Loucy (cell line): ENCODE measurements around the gene MAP4K3.

Experiments
- H2AFZ ChIP-seq: fragments of 200-600 bp; sonication (generic); 2 replicates; pipeline ENCODE4 v1.6.0; 2016; ENCODE audit warnings: antibody characterized with exemption, mild to moderate bottlenecking, low read length, moderate library complexity
- H3F3A ChIP-seq: fragments of 200-600 bp; 2 replicates; pipeline ENCODE4 v1.6.0; 2016; ENCODE audit warnings: antibody characterized with exemption, low read depth, mild to moderate bottlenecking
- H3K27me3 ChIP-seq: fragments of 200-600 bp; sonication (generic); 2 replicates; pipeline ENCODE4 v1.6.1; 2014; ENCODE audit warnings: low read length, mild to moderate bottlenecking; ENCODE audit not compliant: insufficient read depth, poor library complexity, severe bottlenecking
- H3K36me3 ChIP-seq: fragments of 200-600 bp; sonication (generic); 2 replicates; pipeline ENCODE4 v1.6.1; 2016; ENCODE audit warnings: low read length; ENCODE audit not compliant: insufficient read depth
- H3K4me1 ChIP-seq: fragments of 200-600 bp; sonication (generic); 2 replicates; pipeline ENCODE4 v1.5.1; 2014; ENCODE audit warnings: low read length, mild to moderate bottlenecking; ENCODE audit not compliant: insufficient read depth, poor library complexity, severe bottlenecking
- H3K4me2 ChIP-seq: fragments of 200-600 bp; sonication (generic); 2 replicates; pipeline ENCODE4 v1.6.0; 2014; ENCODE audit warnings: antibody characterized with exemption, low read length, low read depth, mild to moderate bottlenecking; ENCODE audit not compliant: poor library complexity, severe bottlenecking
- H3K4me3 ChIP-seq: fragments of 200-600 bp; sonication (generic); 2 replicates; pipeline ENCODE4 v1.5.1; 2014; ENCODE audit warnings: low read length, mild to moderate bottlenecking, mixed read lengths; ENCODE audit not compliant: poor library complexity, severe bottlenecking
- H3K79me2 ChIP-seq: fragments of 200-600 bp; sonication (generic); 2 replicates; pipeline ENCODE4 v1.6.1; 2014; ENCODE audit warnings: low read length; ENCODE audit not compliant: insufficient read depth
- H3K9ac ChIP-seq: fragments of 200-600 bp; sonication (generic); 2 replicates; pipeline ENCODE4 v1.6.0; 2014; ENCODE audit warnings: mild to moderate bottlenecking, low read depth, low read length, moderate library complexity; ENCODE audit not compliant: poor library complexity, severe bottlenecking
- H3K9me2 ChIP-seq: fragments of 200-600 bp; sonication (generic); replicated peaks from 2 replicates; pipeline ENCODE4 v1.6.1; 2016; ENCODE audit warnings: low read depth, low read length, mixed read lengths
- H3K9me3 ChIP-seq: fragments of 200-600 bp; sonication (generic); 2 replicates; pipeline ENCODE4 v1.6.1; 2014; ENCODE audit warnings: mild to moderate bottlenecking, antibody characterized with exemption, low read length, low read depth; ENCODE audit not compliant: insufficient read depth
- H4K20me1 ChIP-seq: fragments of 200-600 bp; sonication (generic); 2 replicates; pipeline ENCODE4 v1.6.0; 2014; ENCODE audit warnings: antibody characterized with exemption, low read length, mild to moderate bottlenecking; ENCODE audit not compliant: insufficient read depth, poor library complexity, severe bottlenecking
- CTCF ChIP-seq: fragments of 200-600 bp; sonication (generic); conservative IDR thresholded peaks from 2 replicates; pipeline ENCODE4 v1.5.1; 2014; ENCODE audit warnings: mild to moderate bottlenecking, antibody characterized with exemption, low read length
- EZH2phosphoT487 ChIP-seq: fragments of 200-600 bp; IDR thresholded peaks from 2 replicates; pipeline ENCODE4 v1.6.1; 2018; ENCODE audit warnings: antibody characterized with exemption, mild to moderate bottlenecking, moderate library complexity, borderline replicate concordance

The MAP4K3 gene

DNA sequence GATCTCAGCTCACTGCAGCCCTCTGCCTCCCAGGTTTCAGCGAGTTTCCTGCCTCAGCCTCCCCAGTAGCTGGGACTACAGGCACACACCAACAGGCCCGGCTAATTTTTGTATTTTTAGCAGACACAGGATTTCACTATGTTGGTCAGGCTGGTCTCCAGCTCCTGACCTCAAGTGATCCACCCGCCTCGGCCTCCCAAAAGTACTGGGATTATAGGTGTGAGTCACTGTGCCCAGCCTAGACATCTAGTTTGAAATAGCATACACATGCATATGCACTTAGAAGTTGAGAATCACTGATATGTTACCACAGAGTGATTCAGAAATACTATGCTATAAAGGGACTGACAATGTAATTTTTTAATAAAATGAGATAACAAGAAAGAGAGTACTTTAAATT is 123.5 kb downstream of the MAP4K3 start:
- no peak for TF ChIP-seq EZH2phosphoT487
- TF ChIP-seq CTCF = no peak
- H3K4me2 ChIP-seq = no peak overlapping the region
- no peaks in the 10 kb centered on the region; the same call in 1 of the 2 replicates for H3K36me3 ChIP-seq
- H2AFZ ChIP-seq = no peak overlapping the region
- no peaks in the 10 kb centered on the region for H3K79me2 ChIP-seq
- H3K9ac ChIP-seq = no peak overlapping the region
- no peaks in the 10 kb centered on the region for H3K4me1 ChIP-seq
- H3K9me3 ChIP-seq = no peaks in the 10 kb centered on the region
- no peaks in the 10 kb centered on the region for H3K27me3 ChIP-seq
- H4K20me1 ChIP-seq = no peaks in the 10 kb centered on the region
- no peaks in the 10 kb centered on the region for H3F3A ChIP-seq
- H3K9me2 ChIP-seq = no peaks in the 10 kb centered on the region
- H3K4me3 ChIP-seq = no peak overlapping the region

DNA sequence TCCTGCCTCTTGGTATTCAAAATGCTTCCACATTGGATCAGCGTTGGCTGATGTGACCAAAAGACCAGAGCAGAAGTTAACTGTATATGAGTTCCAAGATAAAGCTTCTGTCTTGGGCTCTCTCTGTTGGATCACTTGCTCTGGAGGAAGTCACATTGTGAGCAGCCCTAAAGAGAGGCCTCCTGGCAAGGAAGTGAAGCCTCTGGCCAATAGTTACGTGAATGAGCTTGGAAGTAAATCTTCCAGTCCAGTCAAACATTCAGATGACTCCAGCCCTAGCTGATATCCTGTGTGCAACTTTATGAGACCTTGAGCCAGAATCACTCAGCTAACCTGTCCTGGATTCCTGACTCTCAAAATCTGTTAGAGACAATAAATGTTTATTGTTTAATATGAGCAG is 125.6 kb downstream of the MAP4K3 start:
- Histone ChIP-seq H2AFZ (no peak overlapping the region), H3K79me2 (no peaks in the 10 kb centered on the region), H3K27me3 (no peaks in the 10 kb centered on the region), H3K4me3 (no peak overlapping the region), H3F3A (no peaks in the 10 kb centered on the region), H4K20me1 (no peaks in the 10 kb centered on the region), H3K4me2 (no peak overlapping the region), H3K9me3 (no peaks in the 10 kb centered on the region), H3K9ac (no peak overlapping the region), H3K4me1 (no peaks in the 10 kb centered on the region), H3K36me3 (no peaks in the 10 kb centered on the region; the same call in 1 of the 2 replicates), H3K9me2 (no peaks in the 10 kb centered on the region)
- no peak for TF ChIP-seq EZH2phosphoT487

- H3F3A ChIP-seq = no peaks in the 10 kb centered on the region
- no peaks in the 10 kb centered on the region for H3K9me2 ChIP-seq
- H3K4me3 ChIP-seq = no peak overlapping the region
- no peaks in the 10 kb centered on the region for H3K9me3 ChIP-seq
- H3K27me3 ChIP-seq = no peaks in the 10 kb centered on the region
- H3K79me2 ChIP-seq = no peaks in the 10 kb centered on the region
- TF ChIP-seq CTCF (no peak), EZH2phosphoT487 (no peak)
- no peaks in the 10 kb centered on the region; the same call in 1 of the 2 replicates for H3K36me3 ChIP-seq
- H3K4me2 ChIP-seq = no peak overlapping the region
- no peak overlapping the region for H3K9ac ChIP-seq
- H2AFZ ChIP-seq = no peak overlapping the region
- H4K20me1 ChIP-seq = no peaks in the 10 kb centered on the region
- no peaks in the 10 kb centered on the region for H3K4me1 ChIP-seq
Measured at GRCh38 chr2:39308778-39309177, 128.3 kb downstream of the MAP4K3 start.

GRCh38 chr2:39306626-39307025 is 130.5 kb downstream of the MAP4K3 start:
- H3K27me3 ChIP-seq = no peaks in the 10 kb centered on the region
- no peak overlapping the region for H3K4me3 ChIP-seq
- no peak overlapping the region for H3K9ac ChIP-seq
- H3K9me3 ChIP-seq = no peaks in the 10 kb centered on the region
- H3K9me2 ChIP-seq = no peaks in the 10 kb centered on the region
- H3K79me2 ChIP-seq = no peaks in the 10 kb centered on the region
- no peaks in the 10 kb centered on the region for H4K20me1 ChIP-seq
- no peaks in the 10 kb centered on the region for H3F3A ChIP-seq
- H3K4me1 ChIP-seq = no peaks in the 10 kb centered on the region
- TF ChIP-seq EZH2phosphoT487 = no peak
- TF ChIP-seq CTCF = no peak
- H3K4me2 ChIP-seq = no peak overlapping the region
- H3K36me3 ChIP-seq = no peaks in the 10 kb centered on the region
- no peak overlapping the region for H2AFZ ChIP-seq
